Astrocyte of the spinal cord (primary cell): Measurements from ENCODE around the gene ZSCAN16.
"Not testable (repeated sequence)": the region's sequence is repeated elsewhere in the genome, so short reads cannot be mapped to it uniquely, and the experiment has no call there.

ENCODE experiments used
- DNase-seq: peaks from one replicate; pipeline ENCODE4 v3.0.0; 2011; ENCODE audit warnings: low read depth, low spot score
- H3K4me3 ChIP-seq: 2 replicates; pipeline ENCODE4 v1.5.1; 2011; ENCODE audit warnings: low read depth, mild to moderate bottlenecking, low read length, moderate library complexity
- in situ Hi-C: cut with HindIII; loops from 2 replicates; pipeline ENCODE4 v1.10.0; 2017; ENCODE audit warnings: low sequenced_read_pairs
- TF ChIP-seq, protein P1 (sequence below): IDR thresholded peaks from 2 replicates; pipeline ENCODE4 v1.5.1; 2012; ENCODE audit warnings: low read depth, mild to moderate bottlenecking, low read length, inconsistent platforms

ZSCAN16 gene

DNA sequence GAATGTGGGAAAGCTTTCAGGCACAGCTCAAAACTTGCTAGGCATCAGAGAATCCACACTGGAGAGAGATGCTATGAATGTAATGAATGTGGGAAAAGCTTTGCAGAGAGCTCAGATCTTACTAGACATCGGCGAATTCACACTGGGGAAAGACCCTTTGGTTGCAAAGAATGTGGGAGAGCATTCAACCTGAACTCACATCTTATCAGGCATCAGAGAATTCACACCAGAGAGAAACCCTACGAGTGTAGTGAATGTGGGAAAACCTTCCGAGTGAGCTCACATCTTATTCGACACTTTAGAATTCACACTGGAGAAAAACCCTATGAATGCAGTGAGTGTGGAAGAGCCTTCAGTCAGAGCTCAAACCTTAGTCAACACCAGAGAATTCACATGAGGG, 35.4 kb upstream of the ZSCAN16 start:
- in situ Hi-C loops, result no loop called here
- H3K4me3 ChIP-seq, result no peak overlapping the region
- TF ChIP-seq, protein P1, sequence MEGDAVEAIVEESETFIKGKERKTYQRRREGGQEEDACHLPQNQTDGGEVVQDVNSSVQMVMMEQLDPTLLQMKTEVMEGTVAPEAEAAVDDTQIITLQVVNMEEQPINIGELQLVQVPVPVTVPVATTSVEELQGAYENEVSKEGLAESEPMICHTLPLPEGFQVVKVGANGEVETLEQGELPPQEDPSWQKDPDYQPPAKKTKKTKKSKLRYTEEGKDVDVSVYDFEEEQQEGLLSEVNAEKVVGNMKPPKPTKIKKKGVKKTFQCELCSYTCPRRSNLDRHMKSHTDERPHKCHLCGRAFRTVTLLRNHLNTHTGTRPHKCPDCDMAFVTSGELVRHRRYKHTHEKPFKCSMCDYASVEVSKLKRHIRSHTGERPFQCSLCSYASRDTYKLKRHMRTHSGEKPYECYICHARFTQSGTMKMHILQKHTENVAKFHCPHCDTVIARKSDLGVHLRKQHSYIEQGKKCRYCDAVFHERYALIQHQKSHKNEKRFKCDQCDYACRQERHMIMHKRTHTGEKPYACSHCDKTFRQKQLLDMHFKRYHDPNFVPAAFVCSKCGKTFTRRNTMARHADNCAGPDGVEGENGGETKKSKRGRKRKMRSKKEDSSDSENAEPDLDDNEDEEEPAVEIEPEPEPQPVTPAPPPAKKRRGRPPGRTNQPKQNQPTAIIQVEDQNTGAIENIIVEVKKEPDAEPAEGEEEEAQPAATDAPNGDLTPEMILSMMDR, result no peak
- no peak for DNase-seq

DNA sequence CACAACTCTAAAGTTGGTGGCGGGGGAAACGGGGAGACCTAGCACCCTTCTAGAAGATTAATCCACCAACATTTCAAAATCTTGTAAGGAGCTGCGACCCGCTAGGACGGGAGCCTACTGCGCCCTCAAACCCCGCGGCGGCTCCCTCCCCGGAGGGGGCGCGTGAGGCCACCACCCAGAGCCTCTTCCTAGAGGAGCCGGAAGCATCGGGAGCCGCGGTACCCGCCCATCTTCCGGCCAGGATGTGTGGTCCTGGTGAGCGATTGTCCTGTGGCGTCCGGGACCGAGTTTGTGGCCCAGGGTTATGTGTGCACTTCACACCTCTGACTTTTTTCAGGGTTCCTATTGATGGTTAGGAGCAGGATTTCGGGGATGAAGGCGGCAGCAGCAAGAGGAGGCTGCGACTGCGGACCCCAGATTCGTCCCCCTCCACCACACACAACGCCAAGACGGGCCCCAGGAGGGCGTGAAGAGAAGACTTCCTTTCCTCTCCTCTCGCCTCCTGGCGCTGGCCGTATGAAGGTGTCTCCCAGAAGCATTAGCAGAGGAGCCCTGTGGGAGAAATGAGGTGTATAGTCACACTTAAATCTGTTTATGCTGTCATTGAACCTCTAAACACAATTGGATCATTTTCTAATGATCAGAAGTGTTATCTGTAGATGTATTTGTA, 33.4 kb upstream of the ZSCAN16 start:
- TF ChIP-seq, protein P1, result no peak
- peak overlapping the region; percentile 28 for H3K4me3 ChIP-seq
- in situ Hi-C loops, result no loop called here
- DNase-seq, result no peak

GRCh38 chr6:28102222-28102621, 22.2 kb upstream of the ZSCAN16 start:
- in situ Hi-C loops, H3K4me3 ChIP-seq, DNase-seq: not testable (repeated sequence)

DNA sequence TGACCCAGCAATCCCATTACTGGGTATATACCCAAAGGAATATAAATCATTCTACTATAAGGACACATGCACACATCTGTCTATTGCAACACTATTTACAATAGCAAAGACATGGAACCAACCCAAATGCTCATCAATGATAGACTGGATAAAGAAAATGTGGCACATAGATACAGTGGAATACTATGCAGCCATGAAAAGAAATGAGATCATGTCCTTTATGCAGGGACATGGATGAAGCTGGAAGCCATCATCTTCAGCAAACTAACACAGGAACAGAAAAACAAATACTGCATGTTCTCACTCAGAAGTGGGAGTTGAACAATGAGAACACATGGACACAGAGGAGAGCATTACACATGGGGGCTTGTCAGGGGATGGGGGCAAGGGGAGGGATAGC, 21.7 kb upstream of the ZSCAN16 start:
- DNase-seq, H3K4me3 ChIP-seq, in situ Hi-C loops: not testable (repeated sequence)

GRCh38 chr6:28104392-28105244, 19.8 kb upstream of the ZSCAN16 start:
- TF ChIP-seq, protein P1, result peak; percentile 69
- H3K4me3 ChIP-seq, result peak overlapping the region; percentile 68
- DNase-seq, result peak; percentile 79
- in situ Hi-C loops, result no loop called here

GRCh38 chr6:28105245-28105639, 19.2 kb upstream of the ZSCAN16 start:
- DNase-seq, result no peak
- TF ChIP-seq, protein P1, result no peak
- peak overlapping the region; percentile 68 for H3K4me3 ChIP-seq
- in situ Hi-C loops, result no loop called here

DNA sequence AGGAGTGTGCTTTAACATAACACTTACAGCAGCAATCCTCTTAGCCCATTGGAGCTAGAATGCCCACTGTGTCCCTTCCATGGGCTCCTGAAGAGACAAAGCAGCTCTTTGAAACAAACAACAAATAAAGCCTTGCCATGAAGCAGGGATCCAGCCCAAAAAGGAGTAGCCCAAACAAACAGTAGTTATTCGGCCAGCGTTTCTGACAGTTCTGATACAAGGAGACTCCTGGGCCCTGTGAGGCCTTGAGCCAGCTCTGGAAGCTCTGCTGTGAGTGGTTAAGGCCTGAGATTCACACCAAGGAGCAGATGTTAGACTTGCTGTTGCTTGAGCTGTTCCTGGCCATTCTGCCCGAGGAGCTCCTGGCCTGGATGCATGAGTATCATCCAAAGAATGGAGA, 16.9 kb upstream of the ZSCAN16 start:
- in situ Hi-C loops, result no loop called here
- TF ChIP-seq, protein P1, result no peak
- H3K4me3 ChIP-seq, result no peak overlapping the region
- DNase-seq, result no peak
